CD14-positive monocyte (primary cell): ENCODE measurements around the gene KDM4F. TPM values are rescaled to one million over a fixed set of nuclear protein-coding genes. Genes with fewer than 3 reads are reported as not detected.

Experiments used
- DNase-seq, 3 donors: peaks; one replicate each; pipeline ENCODE4 v3.0.0-alpha.2; 2011 to 2022
- H2AFZ ChIP-seq: 2 replicates; pipeline ENCODE4 v1.6.0; 2012; ENCODE audit warnings: mild to moderate bottlenecking, low read depth, low read length, inconsistent platforms; ENCODE audit not compliant: insufficient read depth, poor library complexity, severe bottlenecking
- H3K27ac ChIP-seq, 2 donors: 1 replicate in 1 of 2; 2 replicates in 1 of 2; pipeline ENCODE4 v1.5.1; 2012 to 2013; ENCODE audit warnings: low read length in 2 of 2, control low read depth in 1 of 2, inconsistent platforms in 1 of 2, low read depth in 1 of 2, mild to moderate bottlenecking in 1 of 2
- H3K27me3 ChIP-seq, 2 donors: one replicate each; pipeline versions ENCODE4 v1.6.0 to v1.6.1; 2011 to 2013; ENCODE audit warnings: low read length in 2 of 2; ENCODE audit not compliant: control insufficient read depth in 2 of 2, insufficient read depth in 2 of 2
- H3K36me3 ChIP-seq, 2 donors: replicated peaks in 1 of 2; 1 replicate in 1 of 2; 2 replicates in 1 of 2; pipeline versions ENCODE4 v1.5.1 to v1.6.1; 2012 to 2013; ENCODE audit warnings: low read length in 2 of 2, control low read depth in 1 of 2, inconsistent platforms in 1 of 2, mild to moderate bottlenecking in 1 of 2; ENCODE audit not compliant: insufficient read depth in 2 of 2, control insufficient read depth in 1 of 2
- H3K4me1 ChIP-seq, 2 donors: 1 replicate in 1 of 2; 2 replicates in 1 of 2; pipeline versions ENCODE4 v1.5.1 to v1.6.1; 2012 to 2013; ENCODE audit warnings: low read length in 2 of 2, control low read depth in 1 of 2, inconsistent platforms in 1 of 2, mild to moderate bottlenecking in 1 of 2, moderate library complexity in 1 of 2; ENCODE audit not compliant: insufficient read depth in 2 of 2, control insufficient read depth in 1 of 2
- H3K4me2 ChIP-seq: replicated peaks from 2 replicates; pipeline ENCODE3; 2012; ENCODE audit warnings: low read length, moderate library complexity, mild to moderate bottlenecking; ENCODE audit not compliant: poor library complexity, severe bottlenecking; ENCODE audit errors: extremely low read depth
- H3K4me3 ChIP-seq, 3 experiments: fragments of 200-600 bp in 1 of 3; sonication (generic) in 1 of 3; replicated peaks in 1 of 3; 1 replicate in 2 of 3; 2 replicates in 1 of 3; pipeline ENCODE4 v1.5.1; 2011 to 2013; ENCODE audit warnings: low read length in 3 of 3, mild to moderate bottlenecking in 3 of 3, control low read depth in 2 of 3, low read depth in 2 of 3, inconsistent platforms in 1 of 3, moderate library complexity in 1 of 3
- H3K79me2 ChIP-seq: 2 replicates; pipeline ENCODE4 v1.6.0; 2012; ENCODE audit warnings: mild to moderate bottlenecking, control low read depth, inconsistent platforms, low read length, moderate library complexity; ENCODE audit not compliant: insufficient read depth
- H3K9ac ChIP-seq: 2 replicates; pipeline ENCODE4 v1.6.0; 2017; ENCODE audit warnings: low read length, mild to moderate bottlenecking; ENCODE audit not compliant: insufficient read depth, poor library complexity, severe bottlenecking
- H3K9me3 ChIP-seq, 2 donors: replicated peaks in 1 of 2; 1 replicate in 1 of 2; 2 replicates in 1 of 2; pipeline versions ENCODE4 v1.5.1 to v1.6.1; 2012 to 2013; ENCODE audit warnings: low read length in 2 of 2, control low read depth in 1 of 2; ENCODE audit not compliant: control insufficient read depth in 1 of 2, insufficient read depth in 1 of 2
- H4K20me1 ChIP-seq: 2 replicates; pipeline ENCODE4 v1.6.0; 2012; ENCODE audit warnings: mild to moderate bottlenecking, low read length, control low read depth, moderate library complexity; ENCODE audit not compliant: insufficient read depth
- H3K27ac Mint-ChIP-seq, 7 donors: one replicate each; pipeline ENCODE4 v1.8.0; 2020; ENCODE audit warnings: mild to moderate bottlenecking in 7 of 7, mixed read lengths in 7 of 7, moderate library complexity in 6 of 7, inconsistent platforms in 2 of 7
- H3K27me3 Mint-ChIP-seq, 3 donors: one replicate each; pipeline ENCODE4 v1.8.0; 2021 to 2022; ENCODE audit warnings: low read depth in 3 of 3, mild to moderate bottlenecking in 3 of 3, mixed read lengths in 3 of 3, moderate library complexity in 3 of 3, inconsistent platforms in 1 of 3
- H3K36me3 Mint-ChIP-seq, 2 donors: one replicate each; pipeline ENCODE4 v1.8.0; 2020; ENCODE audit warnings: mixed read lengths in 2 of 2, inconsistent platforms in 1 of 2, mild to moderate bottlenecking in 1 of 2
- H3K4me1 Mint-ChIP-seq: one replicate; pipeline ENCODE4 v1.8.0; 2020; ENCODE audit warnings: mild to moderate bottlenecking, mixed read lengths
- H3K4me3 Mint-ChIP-seq, 2 donors: one replicate each; pipeline ENCODE4 v1.8.0; 2020; ENCODE audit warnings: mild to moderate bottlenecking in 2 of 2, mixed read lengths in 2 of 2, moderate library complexity in 1 of 2
- H3K9me3 Mint-ChIP-seq, 7 donors: one replicate each; pipeline ENCODE4 v1.8.0; 2020 to 2022; ENCODE audit warnings: mixed read lengths in 7 of 7, mild to moderate bottlenecking in 6 of 7, moderate library complexity in 6 of 7, inconsistent platforms in 2 of 7
- WGBS: methylation state at CpG from one replicate; pipeline ENCODE4 v1.1.5; 2013; ENCODE audit warnings: missing lambda C conversion rate; ENCODE audit not compliant: insufficient coverage; 5-methylcytosine and 5-hydroxymethylcytosine counted together
- intact Hi-C, 2 donors: fragments of 100-400 bp; cut with micrococcal nuclease; formaldehyde crosslinking; loops; one replicate each; pipeline versions ENCODE4 v1.15.0 to v1.15.1; 2023
- polyA plus RNA-seq, 3 donors: library from polyadenylated mRNA; depleted of rRNA in 1 of 3; unstranded in 2 of 3; stranded (reverse) in 1 of 3; fragments of 300-500 nt in 2 of 3; fragments of >200 nt in 1 of 3; fragmentation: Illumina TruSeq in 2 of 3; gene quantifications; 1 replicate in 2 of 3; 2 replicates in 1 of 3; pipeline ENCODE4 v1.2.3, GENCODE V29; 2012 to 2021
- TF ChIP-seq, protein P1 (sequence below): fragments of 200-600 bp; IDR thresholded peaks from one replicate; pipeline ENCODE4 v1.8.0; 2022; ENCODE audit warnings: antibody characterized with exemption, mild to moderate bottlenecking

Gene KDM4F
- polyA plus RNA-seq, 3 donors, result not detected

DNA sequence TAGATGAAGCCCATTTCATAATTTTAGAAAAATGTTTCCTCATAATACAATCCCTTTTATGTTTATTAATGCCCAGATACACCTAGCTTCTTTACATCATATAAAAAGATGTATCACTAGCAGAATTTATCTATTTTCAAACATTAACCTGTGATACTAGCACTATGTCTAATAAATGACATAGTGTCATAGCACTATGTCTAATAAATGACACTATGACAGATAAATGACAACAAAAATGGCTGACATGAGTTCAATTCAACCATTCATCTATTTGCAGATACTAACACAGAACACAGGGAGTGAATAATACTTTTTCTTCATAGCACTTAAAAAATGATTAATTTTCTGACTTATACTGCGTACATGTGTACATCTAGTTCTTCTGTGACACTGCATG lies 43.6 kb upstream of the KDM4F start:
- Histone ChIP-seq H3K4me1 (no peaks in the 10 kb centered on the region), H3K4me3 (no peak overlapping the region), H3K27me3 (no peaks in the 10 kb centered on the region), H3K36me3 (no peaks in the 10 kb centered on the region), H3K9me3 (no peaks in the 10 kb centered on the region), H3K9ac (no peak overlapping the region), H2AFZ (no peak overlapping the region), H3K79me2 (no peaks in the 10 kb centered on the region), H3K27ac (no peak overlapping the region), H4K20me1 (no peaks in the 10 kb centered on the region), H3K4me2 (no peak overlapping the region)
- peaks cover 0 to 2% (median 0%) of the 10 kb centered on the region in 7 donors for H3K9me3 Mint-ChIP-seq
- no peak overlapping the region for H3K27ac Mint-ChIP-seq
- peaks cover 1 to 5% (median 5%) of the 10 kb centered on the region in 3 donors for H3K27me3 Mint-ChIP-seq
- no CpG with 5 or more reads among the region's 1 CpG for WGBS
- no peaks in the 10 kb centered on the region for H3K36me3 Mint-ChIP-seq
- no peak overlapping the region for H3K4me3 Mint-ChIP-seq
- H3K4me1 Mint-ChIP-seq, result no peaks in the 10 kb centered on the region
- intact Hi-C loops, result no loop called here
- no peak for DNase-seq
- TF ChIP-seq, protein P1, sequence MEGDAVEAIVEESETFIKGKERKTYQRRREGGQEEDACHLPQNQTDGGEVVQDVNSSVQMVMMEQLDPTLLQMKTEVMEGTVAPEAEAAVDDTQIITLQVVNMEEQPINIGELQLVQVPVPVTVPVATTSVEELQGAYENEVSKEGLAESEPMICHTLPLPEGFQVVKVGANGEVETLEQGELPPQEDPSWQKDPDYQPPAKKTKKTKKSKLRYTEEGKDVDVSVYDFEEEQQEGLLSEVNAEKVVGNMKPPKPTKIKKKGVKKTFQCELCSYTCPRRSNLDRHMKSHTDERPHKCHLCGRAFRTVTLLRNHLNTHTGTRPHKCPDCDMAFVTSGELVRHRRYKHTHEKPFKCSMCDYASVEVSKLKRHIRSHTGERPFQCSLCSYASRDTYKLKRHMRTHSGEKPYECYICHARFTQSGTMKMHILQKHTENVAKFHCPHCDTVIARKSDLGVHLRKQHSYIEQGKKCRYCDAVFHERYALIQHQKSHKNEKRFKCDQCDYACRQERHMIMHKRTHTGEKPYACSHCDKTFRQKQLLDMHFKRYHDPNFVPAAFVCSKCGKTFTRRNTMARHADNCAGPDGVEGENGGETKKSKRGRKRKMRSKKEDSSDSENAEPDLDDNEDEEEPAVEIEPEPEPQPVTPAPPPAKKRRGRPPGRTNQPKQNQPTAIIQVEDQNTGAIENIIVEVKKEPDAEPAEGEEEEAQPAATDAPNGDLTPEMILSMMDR, result no peak

GRCh38 chr11:95011376-95011775 lies 37.8 kb upstream of the KDM4F start:
- Mint-ChIP-seq H3K36me3 (no peaks in the 10 kb centered on the region), H3K9me3 (peaks cover 0 to 2% (median 0%) of the 10 kb centered on the region in 7 donors), H3K27me3 (peaks cover 2 to 12% (median 4%) of the 10 kb centered on the region in 3 donors), H3K27ac (no peak overlapping the region), H3K4me3 (no peak overlapping the region), H3K4me1 (no peaks in the 10 kb centered on the region)
- no peaks in the 10 kb centered on the region for H3K27me3 ChIP-seq
- H3K79me2 ChIP-seq, result no peaks in the 10 kb centered on the region
- H3K36me3 ChIP-seq, result no peaks in the 10 kb centered on the region
- intact Hi-C loops, result no loop called here
- H3K4me2 ChIP-seq, result no peak overlapping the region
- no peaks in the 10 kb centered on the region for H4K20me1 ChIP-seq
- DNase-seq, result no peak
- no peaks in the 10 kb centered on the region for H3K4me1 ChIP-seq
- TF ChIP-seq, protein P1, result no peak
- no peak overlapping the region for H2AFZ ChIP-seq
- H3K27ac ChIP-seq, result no peak overlapping the region
- no peaks in the 10 kb centered on the region for H3K9me3 ChIP-seq
- H3K4me3 ChIP-seq, result no peak overlapping the region
- no peak overlapping the region for H3K9ac ChIP-seq
